Hepatocyte (in vitro differentiated cells): ENCODE measurements around the gene TIMM29. TPM values are rescaled to one million over a fixed set of nuclear protein-coding genes. Genes with fewer than 3 reads are reported as not detected.
A peak's percentile ranks its signal among the peaks of the same experiment; 100 is the strongest.

Source experiments
- DNase-seq: peaks from one replicate; pipeline ENCODE4 v3.0.0-alpha.2; 2016; ENCODE audit warnings: low spot score
- H2AFZ ChIP-seq: fragments of 200-600 bp; sonication (generic); 2 replicates; pipeline ENCODE4 v1.6.0; 2016; ENCODE audit warnings: antibody characterized with exemption, mild to moderate bottlenecking
- H3K27ac ChIP-seq: fragments of 200-600 bp; sonication (generic); 2 replicates; pipeline ENCODE4 v1.5.1; 2016; ENCODE audit warnings: mild to moderate bottlenecking
- H3K27me3 ChIP-seq: fragments of 200-600 bp; sonication (generic); 2 replicates; pipeline ENCODE4 v1.6.1; 2016
- H3K36me3 ChIP-seq: fragments of 200-600 bp; sonication (generic); replicated peaks from 2 replicates; pipeline ENCODE4 v1.5.1; 2016; ENCODE audit warnings: low read depth; ENCODE audit not compliant: insufficient read depth
- H3K4me1 ChIP-seq: fragments of 200-600 bp; sonication (generic); 2 replicates; pipeline ENCODE4 v1.5.1; 2016; ENCODE audit warnings: mild to moderate bottlenecking, moderate library complexity; ENCODE audit not compliant: insufficient read depth
- H3K4me2 ChIP-seq: fragments of 200-600 bp; sonication (generic); 2 replicates; pipeline ENCODE4 v1.6.0; 2016
- H3K4me3 ChIP-seq: fragments of 200-600 bp; sonication (generic); 2 replicates; pipeline ENCODE4 v1.5.1; 2016; ENCODE audit warnings: mild to moderate bottlenecking
- H3K79me2 ChIP-seq: fragments of 200-600 bp; sonication (generic); 2 replicates; pipeline ENCODE4 v1.6.0; 2017; ENCODE audit warnings: mild to moderate bottlenecking
- H3K9me2 ChIP-seq: fragments of 200-600 bp; sonication (generic); replicated peaks from 2 replicates; pipeline ENCODE4 v1.6.0; 2017; ENCODE audit warnings: mild to moderate bottlenecking; ENCODE audit not compliant: insufficient read depth
- H3K9me3 ChIP-seq: fragments of 200-600 bp; sonication (generic); 2 replicates; pipeline ENCODE4 v1.5.1; 2016; ENCODE audit warnings: low read depth, mild to moderate bottlenecking
- H4K20me1 ChIP-seq: fragments of 200-600 bp; sonication (generic); 2 replicates; pipeline ENCODE4 v1.6.0; 2016; ENCODE audit warnings: mild to moderate bottlenecking; ENCODE audit not compliant: insufficient read depth, poor library complexity, severe bottlenecking
- CTCF ChIP-seq: fragments of 200-600 bp; sonication (generic); IDR thresholded peaks from 2 replicates; pipeline ENCODE4 v1.5.1; 2016; ENCODE audit warnings: antibody characterized with exemption, mild to moderate bottlenecking; ENCODE audit not compliant: poor library complexity
- EZH2 ChIP-seq: fragments of 200-600 bp; sonication (generic); IDR thresholded peaks from 2 replicates; pipeline ENCODE4 v1.6.1; 2016; ENCODE audit warnings: antibody characterized with exemption, mild to moderate bottlenecking, borderline replicate concordance
- EZH2phosphoT487 ChIP-seq: fragments of 200-600 bp; sonication (generic); IDR thresholded peaks from one replicate; pipeline ENCODE4 v1.6.1; 2018; ENCODE audit warnings: antibody characterized with exemption, mild to moderate bottlenecking, low read depth, moderate library complexity; ENCODE audit not compliant: unreplicated experiment, severe bottlenecking
- WGBS: methylation state at CpG from one replicate; pipeline ENCODE4 v1.1.6; 2016; ENCODE audit warnings: low lambda C conversion rate; ENCODE audit errors: missing lambda C conversion rate; 5-methylcytosine and 5-hydroxymethylcytosine counted together
- polyA plus RNA-seq: library from polyadenylated mRNA; unstranded; fragments of >200 nt; fragmentation: Nextera tagmentation; extraction: Ambion mirVana; gene quantifications from 2 replicates; pipeline ENCODE4 v1.2.1, GENCODE V29; 2016
- total RNA-seq: library from RNA; depleted of rRNA; stranded (reverse); fragments of >200 nt; gene quantifications from 2 replicates; pipeline ENCODE4 v1.2.3, GENCODE V29; 2014

Gene TIMM29
- total and polyA plus RNA-seq, 2 experiments from 2014 or later, result 23.0 to 36.2 TPM

- no peak overlapping the region for H3K4me3 ChIP-seq
- H4K20me1 ChIP-seq, result peaks cover 61% of the 10 kb centered on the region
- H3K79me2 ChIP-seq, result peaks cover 97% of the 10 kb centered on the region
- TF ChIP-seq EZH2 (no peak), EZH2phosphoT487 (no peak), CTCF (no peak)
- H3K27ac ChIP-seq, result no peak overlapping the region
- H3K9me2 ChIP-seq, result no peaks in the 10 kb centered on the region
- H2AFZ ChIP-seq, result no peak overlapping the region
- no peak overlapping the region for H3K4me2 ChIP-seq
- H3K27me3 ChIP-seq, result no peaks in the 10 kb centered on the region
- DNase-seq, result no peak
- H3K36me3 ChIP-seq, result no peaks in the 10 kb centered on the region
- H3K4me1 ChIP-seq, result no peaks in the 10 kb centered on the region
- H3K9me3 ChIP-seq, result no peaks in the 10 kb centered on the region
- 80% methylated on average over 10 of the region's 10 CpGs for WGBS
These were observed 40.0 kb downstream of the TIMM29 start for GRCh38 chr19:10968527-10969135.

- peaks cover 95% of the 10 kb centered on the region for H3K79me2 ChIP-seq
- 95% methylated on average over 8 of the region's 8 CpGs for WGBS
- H3K4me3 ChIP-seq, result no peak overlapping the region
- DNase-seq, result no peak
- H3K27me3 ChIP-seq, result no peaks in the 10 kb centered on the region
- H3K27ac ChIP-seq, result no peak overlapping the region
- no peaks in the 10 kb centered on the region for H3K36me3 ChIP-seq
- H3K9me3 ChIP-seq, result no peaks in the 10 kb centered on the region
- H3K9me2 ChIP-seq, result no peaks in the 10 kb centered on the region
- H4K20me1 ChIP-seq, result peaks cover 60% of the 10 kb centered on the region
- H3K4me2 ChIP-seq, result no peak overlapping the region
- H3K4me1 ChIP-seq, result peaks cover 10% of the 10 kb centered on the region
- TF ChIP-seq CTCF, result no peak
- TF ChIP-seq EZH2, result no peak
- TF ChIP-seq EZH2phosphoT487, result no peak
- no peak overlapping the region for H2AFZ ChIP-seq
These were observed 42.6 kb downstream of the TIMM29 start for GRCh38 chr19:10971107-10971726.

GRCh38 chr19:10975374-10976130 is 46.9 kb downstream of the TIMM29 start:
- Histone ChIP-seq H3K4me3 (no peak overlapping the region), H3K4me2 (peak overlapping the region; percentile 52)

More at GRCh38 chr19:10975374-10976130, 46.9 kb downstream of the TIMM29 start:
- H3K9me2 ChIP-seq, result no peaks in the 10 kb centered on the region
- H3K27me3 ChIP-seq, result no peaks in the 10 kb centered on the region
- H2AFZ ChIP-seq, result no peak overlapping the region
- peak overlapping the region; percentile 84 for H3K27ac ChIP-seq
- H4K20me1 ChIP-seq, result peaks cover 57% of the 10 kb centered on the region
- TF ChIP-seq EZH2phosphoT487 (no peak), CTCF (no peak), EZH2 (no peak)
- 68% methylated on average over 19 of the region's 19 CpGs for WGBS
- peak; percentile 47 for DNase-seq
- H3K36me3 ChIP-seq, result no peaks in the 10 kb centered on the region
- peaks cover 96% of the 10 kb centered on the region for H3K79me2 ChIP-seq
- peaks cover 22% of the 10 kb centered on the region for H3K4me1 ChIP-seq
- H3K9me3 ChIP-seq, result no peaks in the 10 kb centered on the region
